ENCODE measurements around the gene MYLK. TPM values are rescaled to one million over a fixed set of nuclear protein-coding genes. Genes with fewer than 3 reads are reported as not detected.

The MYLK gene
- polyA plus RNA-seq, 1 donor (not counting 4 experiments of a cell fraction or from before 2014, with no cell fraction given) = 7.8 TPM

DNA sequence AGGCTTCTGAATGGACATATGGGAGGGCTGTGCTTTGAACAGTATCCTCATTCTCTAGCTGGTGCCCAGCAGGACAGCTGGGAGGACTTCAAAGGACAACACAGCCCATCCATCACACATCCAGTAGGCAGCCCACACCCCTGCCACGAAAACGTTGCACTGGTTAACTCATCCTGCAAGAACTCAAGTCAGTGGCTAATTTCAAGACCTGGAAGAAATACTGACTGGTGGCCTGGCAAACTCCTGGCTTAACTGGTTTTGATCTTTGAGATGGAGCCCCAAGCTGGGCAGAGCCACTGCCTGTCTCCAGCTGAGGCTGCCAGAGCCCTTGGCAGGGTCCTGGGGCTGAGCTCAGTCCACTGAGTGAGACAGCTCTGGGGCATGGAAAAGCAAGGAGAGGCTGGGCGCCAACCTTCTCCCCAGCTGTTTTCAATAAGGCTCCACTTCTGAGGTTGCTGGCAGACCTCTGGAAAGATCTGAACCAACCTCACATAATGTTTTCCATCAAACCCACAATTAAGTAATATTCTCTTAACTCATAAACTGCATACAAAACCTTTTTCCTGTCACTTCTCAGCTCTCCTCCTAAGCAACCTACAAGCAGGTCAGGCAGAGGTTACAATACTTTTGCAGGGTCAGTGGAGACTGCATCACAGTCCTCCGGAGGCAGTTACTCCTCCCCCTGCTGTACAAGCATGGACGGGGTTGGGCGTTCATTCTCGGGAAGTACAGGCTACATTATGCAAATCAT is 110.3 kb downstream of the MYLK start:
- H3K4me3 ChIP-seq (ENCODE audit: control insufficient read depth in 2 of 3, extremely low read depth in 1 of 3, insufficient read depth in 2 of 3, low read depth in 1 of 3, low read length in 3 of 3) = no peak overlapping the region
- H3K9me3 ChIP-seq (ENCODE audit: control insufficient read depth, low read depth, low read length) = no peaks in the 10 kb centered on the region
- no peak overlapping the region for H3K9ac ChIP-seq (ENCODE audit: control insufficient read depth, extremely low read depth, insufficient read depth, low read length)
- no peaks in the 10 kb centered on the region for H3K4me1 ChIP-seq (ENCODE audit: control insufficient read depth, extremely low read depth, insufficient read depth, low read length)
- no peaks in the 10 kb centered on the region for H3K79me2 ChIP-seq (ENCODE audit: control insufficient read depth, insufficient read depth, low read length)
- H3K9me1 ChIP-seq (ENCODE audit: control insufficient read depth, extremely low read depth, insufficient read depth, low read length) = no peaks in the 10 kb centered on the region
- dilution Hi-C loops (cut with MboI; ENCODE audit: extremely low pct_ligation_motif_present, low sequenced_read_pairs) = no loop called here
- TF ChIP-seq, protein P1, sequence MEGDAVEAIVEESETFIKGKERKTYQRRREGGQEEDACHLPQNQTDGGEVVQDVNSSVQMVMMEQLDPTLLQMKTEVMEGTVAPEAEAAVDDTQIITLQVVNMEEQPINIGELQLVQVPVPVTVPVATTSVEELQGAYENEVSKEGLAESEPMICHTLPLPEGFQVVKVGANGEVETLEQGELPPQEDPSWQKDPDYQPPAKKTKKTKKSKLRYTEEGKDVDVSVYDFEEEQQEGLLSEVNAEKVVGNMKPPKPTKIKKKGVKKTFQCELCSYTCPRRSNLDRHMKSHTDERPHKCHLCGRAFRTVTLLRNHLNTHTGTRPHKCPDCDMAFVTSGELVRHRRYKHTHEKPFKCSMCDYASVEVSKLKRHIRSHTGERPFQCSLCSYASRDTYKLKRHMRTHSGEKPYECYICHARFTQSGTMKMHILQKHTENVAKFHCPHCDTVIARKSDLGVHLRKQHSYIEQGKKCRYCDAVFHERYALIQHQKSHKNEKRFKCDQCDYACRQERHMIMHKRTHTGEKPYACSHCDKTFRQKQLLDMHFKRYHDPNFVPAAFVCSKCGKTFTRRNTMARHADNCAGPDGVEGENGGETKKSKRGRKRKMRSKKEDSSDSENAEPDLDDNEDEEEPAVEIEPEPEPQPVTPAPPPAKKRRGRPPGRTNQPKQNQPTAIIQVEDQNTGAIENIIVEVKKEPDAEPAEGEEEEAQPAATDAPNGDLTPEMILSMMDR (optimal IDR thresholded peaks at IDR 0.05 in 1 of 3, IDR thresholded peaks at IDR 0.05 in 1 of 3, conservative IDR thresholded peaks at IDR 0.05 in 1 of 3; ENCODE audit: extremely low read depth in 1 of 3, insufficient read depth in 2 of 3, low read length in 3 of 3) = no peak
- no peak for TF ChIP-seq EZH2 (IDR thresholded peaks at IDR 0.05; ENCODE audit: low read length)
- no peak for FAIRE-seq
- DNase-seq (ENCODE audit: low read depth, low spot score) = no peak
- H3K36me3 ChIP-seq (ENCODE audit: control insufficient read depth in 2 of 2, extremely low read depth in 1 of 2, insufficient read depth in 2 of 2, low read length in 2 of 2) = no peaks in the 10 kb centered on the region
- no peak overlapping the region for H2AFZ ChIP-seq (ENCODE audit: control insufficient read depth, low read length)
- H3K4me2 ChIP-seq (ENCODE audit: control insufficient read depth, extremely low read depth, insufficient read depth, low read depth, low read length) = no peak overlapping the region
- no peaks in the 10 kb centered on the region for H4K20me1 ChIP-seq (ENCODE audit: control insufficient read depth, extremely low read depth, insufficient read depth, low read length)
- no peak overlapping the region for H3K27ac ChIP-seq (ENCODE audit: control insufficient read depth, insufficient read depth, low read length)
- H3K27me3 ChIP-seq (ENCODE audit: control insufficient read depth, extremely low read depth, insufficient read depth, low read length) = no peaks in the 10 kb centered on the region

DNA sequence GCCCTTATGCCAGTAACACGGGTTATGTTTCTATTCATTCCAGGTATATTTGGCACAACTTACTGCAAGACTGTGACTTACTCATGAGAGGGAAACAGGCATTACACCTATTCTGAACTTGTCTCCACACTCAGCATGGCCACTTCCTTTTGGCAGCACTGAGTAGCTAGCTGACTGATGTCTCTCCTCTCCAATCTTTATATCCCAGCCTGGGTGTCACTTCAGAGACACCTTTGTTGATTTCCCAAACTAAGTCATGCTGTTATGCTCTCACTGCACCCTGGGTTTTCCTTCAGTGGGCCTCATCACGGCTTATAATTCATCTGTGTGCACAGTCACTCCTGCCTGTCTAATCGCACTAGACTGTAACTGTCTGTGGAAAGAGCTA is 114.8 kb downstream of the MYLK start:
- H3K79me2 ChIP-seq (ENCODE audit: control insufficient read depth, insufficient read depth, low read length) = no peaks in the 10 kb centered on the region
- H3K4me1 ChIP-seq (ENCODE audit: control insufficient read depth, extremely low read depth, insufficient read depth, low read length) = no peaks in the 10 kb centered on the region
- no peak overlapping the region for H3K9ac ChIP-seq (ENCODE audit: control insufficient read depth, extremely low read depth, insufficient read depth, low read length)
- peaks cover 4% of the 10 kb centered on the region for H3K27me3 ChIP-seq (ENCODE audit: control insufficient read depth, extremely low read depth, insufficient read depth, low read length)
- no peaks in the 10 kb centered on the region for H3K36me3 ChIP-seq (ENCODE audit: control insufficient read depth in 2 of 2, extremely low read depth in 1 of 2, insufficient read depth in 2 of 2, low read length in 2 of 2)
- H3K9me3 ChIP-seq (ENCODE audit: control insufficient read depth, low read depth, low read length) = no peaks in the 10 kb centered on the region
- DNase-seq (ENCODE audit: low read depth, low spot score) = no peak
- no peaks in the 10 kb centered on the region for H3K9me1 ChIP-seq (ENCODE audit: control insufficient read depth, extremely low read depth, insufficient read depth, low read length)
- H2AFZ ChIP-seq (ENCODE audit: control insufficient read depth, low read length) = no peak overlapping the region
- no peak for FAIRE-seq
- no peak overlapping the region for H3K4me2 ChIP-seq (ENCODE audit: control insufficient read depth, extremely low read depth, insufficient read depth, low read depth, low read length)
- no peak overlapping the region for H3K4me3 ChIP-seq (ENCODE audit: control insufficient read depth in 2 of 3, extremely low read depth in 1 of 3, insufficient read depth in 2 of 3, low read depth in 1 of 3, low read length in 3 of 3)
- H3K27ac ChIP-seq (ENCODE audit: control insufficient read depth, insufficient read depth, low read length) = no peak overlapping the region
- dilution Hi-C loops (cut with MboI; ENCODE audit: extremely low pct_ligation_motif_present, low sequenced_read_pairs) = no loop called here
- no peaks in the 10 kb centered on the region for H4K20me1 ChIP-seq (ENCODE audit: control insufficient read depth, extremely low read depth, insufficient read depth, low read length)
- no peak for TF ChIP-seq EZH2 (IDR thresholded peaks at IDR 0.05; ENCODE audit: low read length)
- TF ChIP-seq, protein P1 (optimal IDR thresholded peaks at IDR 0.05 in 1 of 3, IDR thresholded peaks at IDR 0.05 in 1 of 3, conservative IDR thresholded peaks at IDR 0.05 in 1 of 3; ENCODE audit: extremely low read depth in 1 of 3, insufficient read depth in 2 of 3, low read length in 3 of 3) = no peak

All from keratinocyte (primary cell).